ENCODE results near the gene TRIOBP.
A peak's percentile ranks its signal among the peaks of the same experiment; 100 is the strongest.

The TRIOBP gene

GRCh38 chr22:37804881-37805809, 108.3 kb downstream of the TRIOBP start:
- H3K27ac ChIP-seq (ENCODE audit: extremely low read depth, low read depth, low read length), result peak overlapping the region; percentile 80
- peaks cover 0 to 5% of the 10 kb centered on the region in 2 experiments; a peak in 1 of 3 replicates for H3K36me3 ChIP-seq (ENCODE audit: control insufficient read depth in 2 of 2, insufficient read depth in 1 of 2, low read length in 2 of 2)
- ChIA-PET POLR2A (interaction anchor here (0.5 to 1.8 kb wide), 12 partner anchors 9 to 197 kb away, joined by 3 to 14 read pairs (median 4); partner anchors contain the start of genes ANKRD54, GALR3, GGA1 and LGALS1), CTCF (interaction anchor here (0.6 to 0.8 kb wide), 2 partner anchors 242 to 247 kb away, joined by 3 read pairs; no protein-coding TSS in a partner anchor)
- peak overlapping the region; percentile 68 for H3K4me3 ChIP-seq (ENCODE audit: low read depth, low read length)
- H3K9me3 ChIP-seq (ENCODE audit: control insufficient read depth, insufficient read depth, low read depth, low read length), result no peaks in the 10 kb centered on the region
- H3K4me1 ChIP-seq (ENCODE audit: control insufficient read depth, insufficient read depth, low read length), result peaks cover 6% of the 10 kb centered on the region; the same call in 1 of the 2 replicates
- TF ChIP-seq ZNF660 (tag by site-specific recombination; IDR thresholded peaks at IDR 0.05) (peak; percentile 44; the same call in 1 of the 2 replicates), REST (tag by site-specific recombination; IDR thresholded peaks at IDR 0.05) (no peak), ZNF121 (tag by site-specific recombination; IDR thresholded peaks at IDR 0.05) (no peak), ZNF768 (tag by site-specific recombination; IDR thresholded peaks at IDR 0.05) (0 out of 2 replicates have a peak, but pooled peaks have one; percentile 38), ZNF350 (tag by site-specific recombination; IDR thresholded peaks at IDR 0.05) (no peak), ZNF791 (tag by site-specific recombination; IDR thresholded peaks at IDR 0.05) (no peak), ZNF629 (tag by site-specific recombination; IDR thresholded peaks at IDR 0.05) (no peak), ZNF114 (tag by site-specific recombination; IDR thresholded peaks at IDR 0.05) (no peak), YY1 (tag by site-specific recombination; IDR thresholded peaks at IDR 0.05) (peak; percentile 79), TSHZ1 (tag by site-specific recombination; IDR thresholded peaks at IDR 0.05; ENCODE audit: borderline replicate concordance) (no peak), ZNF677 (tag by site-specific recombination; IDR thresholded peaks at IDR 0.05) (no peak), ZNF555 (tag by site-specific recombination; conservative IDR thresholded peaks at IDR 0.05) (no peak), ZNF777 (tag by site-specific recombination; IDR thresholded peaks at IDR 0.05; ENCODE audit: borderline replicate concordance) (no peak), SP2 (tag by site-specific recombination; IDR thresholded peaks at IDR 0.05) (peak; percentile 83), ZBTB7A (tag by site-specific recombination; IDR thresholded peaks at IDR 0.05; ENCODE audit: low read depth) (no peak), ZNF514 (tag by site-specific recombination; IDR thresholded peaks at IDR 0.05) (no peak), ZBTB20 (tag by site-specific recombination; IDR thresholded peaks at IDR 0.05) (peak; percentile 88), KLF10 (tag by site-specific recombination; IDR thresholded peaks at IDR 0.05) (peak; percentile 58; the same call in 1 of the 2 replicates), HOXD13 (CRISPR knock-in tag; IDR thresholded peaks at IDR 0.05; ENCODE audit: borderline replicate concordance) (no peak), ZNF274 (IDR thresholded peaks at IDR 0.05; ENCODE audit: low read length) (no peak), ZNF274 (tag by site-specific recombination; IDR thresholded peaks at IDR 0.05; ENCODE audit: borderline replicate concordance) (no peak)
- TF ChIP-seq, protein P1, sequence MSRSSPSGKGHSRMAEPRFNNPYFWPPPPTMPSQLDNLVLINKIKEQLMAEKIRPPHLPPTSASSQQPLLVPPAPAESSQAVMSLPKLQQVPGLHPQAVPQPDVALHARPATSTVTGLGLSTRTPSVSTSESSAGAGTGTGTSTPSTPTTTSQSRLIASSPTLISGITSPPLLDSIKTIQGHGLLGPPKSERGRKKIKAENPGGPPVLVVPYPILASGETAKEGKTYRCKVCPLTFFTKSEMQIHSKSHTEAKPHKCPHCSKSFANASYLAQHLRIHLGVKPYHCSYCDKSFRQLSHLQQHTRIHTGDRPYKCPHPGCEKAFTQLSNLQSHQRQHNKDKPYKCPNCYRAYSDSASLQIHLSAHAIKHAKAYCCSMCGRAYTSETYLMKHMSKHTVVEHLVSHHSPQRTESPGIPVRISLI (tag by site-specific recombination; IDR thresholded peaks at IDR 0.05), result no peak
- TF ChIP-seq, protein P2, sequence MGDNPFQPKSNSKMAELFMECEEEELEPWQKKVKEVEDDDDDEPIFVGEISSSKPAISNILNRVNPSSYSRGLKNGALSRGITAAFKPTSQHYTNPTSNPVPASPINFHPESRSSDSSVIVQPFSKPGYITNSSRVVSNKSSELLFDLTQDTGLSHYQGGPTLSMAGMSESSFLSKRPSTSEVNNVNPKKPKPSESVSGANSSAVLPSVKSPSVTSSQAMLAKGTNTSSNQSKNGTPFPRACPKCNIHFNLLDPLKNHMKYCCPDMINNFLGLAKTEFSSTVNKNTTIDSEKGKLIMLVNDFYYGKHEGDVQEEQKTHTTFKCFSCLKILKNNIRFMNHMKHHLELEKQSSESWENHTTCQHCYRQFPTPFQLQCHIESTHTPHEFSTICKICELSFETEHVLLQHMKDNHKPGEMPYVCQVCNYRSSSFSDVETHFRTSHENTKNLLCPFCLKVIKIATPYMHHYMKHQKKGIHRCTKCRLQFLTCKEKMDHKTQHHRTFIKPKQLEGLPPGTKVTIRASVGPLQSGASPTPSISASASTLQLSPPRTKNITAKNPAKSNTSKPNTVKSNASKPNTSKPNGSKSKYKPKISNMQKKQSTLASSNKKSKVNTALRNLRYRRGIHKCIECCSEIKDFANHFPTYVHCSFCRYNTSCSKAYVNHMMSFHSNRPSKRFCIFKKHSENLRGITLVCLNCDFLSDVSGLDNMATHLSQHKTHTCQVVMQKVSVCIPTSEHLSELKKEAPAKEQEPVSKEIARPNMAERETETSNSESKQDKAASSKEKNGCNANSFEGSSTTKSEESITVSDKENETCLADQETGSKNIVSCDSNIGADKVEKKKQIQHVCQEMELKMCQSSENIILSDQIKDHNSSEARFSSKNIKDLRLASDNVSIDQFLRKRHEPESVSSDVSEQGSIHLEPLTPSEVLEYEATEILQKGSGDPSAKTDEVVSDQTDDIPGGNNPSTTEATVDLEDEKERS (tag by site-specific recombination; IDR thresholded peaks at IDR 0.05), result no peak
- TF ChIP-seq, protein P3, sequence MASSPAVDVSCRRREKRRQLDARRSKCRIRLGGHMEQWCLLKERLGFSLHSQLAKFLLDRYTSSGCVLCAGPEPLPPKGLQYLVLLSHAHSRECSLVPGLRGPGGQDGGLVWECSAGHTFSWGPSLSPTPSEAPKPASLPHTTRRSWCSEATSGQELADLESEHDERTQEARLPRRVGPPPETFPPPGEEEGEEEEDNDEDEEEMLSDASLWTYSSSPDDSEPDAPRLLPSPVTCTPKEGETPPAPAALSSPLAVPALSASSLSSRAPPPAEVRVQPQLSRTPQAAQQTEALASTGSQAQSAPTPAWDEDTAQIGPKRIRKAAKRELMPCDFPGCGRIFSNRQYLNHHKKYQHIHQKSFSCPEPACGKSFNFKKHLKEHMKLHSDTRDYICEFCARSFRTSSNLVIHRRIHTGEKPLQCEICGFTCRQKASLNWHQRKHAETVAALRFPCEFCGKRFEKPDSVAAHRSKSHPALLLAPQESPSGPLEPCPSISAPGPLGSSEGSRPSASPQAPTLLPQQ (tag by site-specific recombination; IDR thresholded peaks at IDR 0.05), result no peak

Measured in HEK293 (cell line).